Calu3 (cell line): ENCODE measurements around the gene TAS2R30. TPM values are rescaled to one million over a fixed set of nuclear protein-coding genes. Genes with fewer than 3 reads are reported as not detected.

ENCODE experiments used
- BruUV-seq: library from RNA; stranded (reverse); fragments of 400-500 nt; replicated peaks from 2 replicates; lab custom pipeline; 2021; lab: Mats Ljungman, UMichigan
- CTCF ChIA-PET: fragments of 300-600 bp; sonication (Branson Sonifier 250); formaldehyde crosslinking; loops from one replicate; lab custom pipeline; 2022; ENCODE audit warnings: antibody characterized with exemption; lab: Charles Lee
- DNase-seq: peaks from one replicate; pipeline ENCODE4 v3.0.0; 2022
- H3K27ac Mint-ChIP-seq: one replicate; pipeline ENCODE4 v1.8.0; 2022; ENCODE audit warnings: mixed read lengths; ENCODE audit not compliant: unreplicated experiment
- H3K27me3 Mint-ChIP-seq: one replicate; pipeline ENCODE4 v1.8.0; 2022; ENCODE audit warnings: mixed read lengths; ENCODE audit not compliant: unreplicated experiment
- H3K36me3 Mint-ChIP-seq: one replicate; pipeline ENCODE4 v1.8.0; 2022; ENCODE audit warnings: mild to moderate bottlenecking, moderate library complexity, mixed read lengths; ENCODE audit not compliant: insufficient read depth, unreplicated experiment
- H3K4me1 Mint-ChIP-seq: one replicate; pipeline ENCODE4 v1.8.0; 2022; ENCODE audit warnings: mild to moderate bottlenecking, low read depth, mixed read lengths; ENCODE audit not compliant: unreplicated experiment
- H3K4me3 Mint-ChIP-seq: one replicate; pipeline ENCODE4 v1.8.0; 2022; ENCODE audit warnings: mild to moderate bottlenecking, low read depth, moderate library complexity, mixed read lengths; ENCODE audit not compliant: unreplicated experiment
- H3K9me3 Mint-ChIP-seq: one replicate; pipeline ENCODE4 v1.8.0; 2022; ENCODE audit warnings: low read depth, mixed read lengths; ENCODE audit not compliant: unreplicated experiment
- intact Hi-C: fragments of 100-400 bp; cut with micrococcal nuclease; formaldehyde crosslinking; loops from one replicate; pipeline ENCODE4 v1.10.0; 2022; ENCODE audit not compliant: unreplicated experiment
- total RNA-seq: library from RNA; stranded (reverse); gene quantifications from 2 replicates; pipeline ENCODE4 v1.2.3, GENCODE V29; 2022
- TF ChIP-seq, protein P1 (sequence below): fragments of 200-600 bp; IDR thresholded peaks from one replicate; pipeline ENCODE4 v1.8.0; 2022; ENCODE audit warnings: antibody characterized with exemption; ENCODE audit not compliant: unreplicated experiment

TAS2R30 gene
- total RNA-seq, 1 experiment from 2014 or later, result 3.5 TPM

DNA sequence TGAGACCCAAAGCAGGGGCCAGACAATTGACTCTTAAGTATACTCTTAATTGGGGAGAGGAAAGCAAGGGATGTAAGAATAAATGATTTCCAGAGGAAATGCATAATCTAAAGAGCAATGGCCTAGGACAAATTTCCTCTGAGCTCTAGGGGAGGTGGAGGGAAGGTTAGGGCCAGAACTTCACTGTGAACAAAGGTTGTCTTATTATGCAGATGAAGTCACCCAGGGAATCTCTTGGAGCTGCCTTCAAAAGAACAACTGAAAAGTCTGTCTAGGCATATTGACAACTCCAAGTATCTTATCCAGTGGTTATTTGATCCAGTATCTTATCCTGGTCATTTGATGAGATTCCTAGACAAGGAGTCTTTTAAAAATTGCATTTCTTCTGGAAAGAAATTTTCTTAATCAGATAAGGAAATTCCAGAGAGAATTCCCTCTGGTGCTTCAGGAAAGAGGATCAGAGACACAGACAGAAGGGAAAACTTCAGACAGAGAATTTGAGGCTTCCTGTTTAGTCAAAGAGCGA lies 20.0 kb upstream of the TAS2R30 start:
- DNase-seq, result no peak
- no peaks in the 10 kb centered on the region for H3K27me3 Mint-ChIP-seq
- BruUV-seq, result no TSS peak
- TF ChIP-seq, protein P1, sequence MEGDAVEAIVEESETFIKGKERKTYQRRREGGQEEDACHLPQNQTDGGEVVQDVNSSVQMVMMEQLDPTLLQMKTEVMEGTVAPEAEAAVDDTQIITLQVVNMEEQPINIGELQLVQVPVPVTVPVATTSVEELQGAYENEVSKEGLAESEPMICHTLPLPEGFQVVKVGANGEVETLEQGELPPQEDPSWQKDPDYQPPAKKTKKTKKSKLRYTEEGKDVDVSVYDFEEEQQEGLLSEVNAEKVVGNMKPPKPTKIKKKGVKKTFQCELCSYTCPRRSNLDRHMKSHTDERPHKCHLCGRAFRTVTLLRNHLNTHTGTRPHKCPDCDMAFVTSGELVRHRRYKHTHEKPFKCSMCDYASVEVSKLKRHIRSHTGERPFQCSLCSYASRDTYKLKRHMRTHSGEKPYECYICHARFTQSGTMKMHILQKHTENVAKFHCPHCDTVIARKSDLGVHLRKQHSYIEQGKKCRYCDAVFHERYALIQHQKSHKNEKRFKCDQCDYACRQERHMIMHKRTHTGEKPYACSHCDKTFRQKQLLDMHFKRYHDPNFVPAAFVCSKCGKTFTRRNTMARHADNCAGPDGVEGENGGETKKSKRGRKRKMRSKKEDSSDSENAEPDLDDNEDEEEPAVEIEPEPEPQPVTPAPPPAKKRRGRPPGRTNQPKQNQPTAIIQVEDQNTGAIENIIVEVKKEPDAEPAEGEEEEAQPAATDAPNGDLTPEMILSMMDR, result no peak
- intact Hi-C loops, result no loop called here
- H3K9me3 Mint-ChIP-seq, result peaks cover 2% of the 10 kb centered on the region
- CTCF ChIA-PET, result no interaction called here
- no peak overlapping the region for H3K27ac Mint-ChIP-seq
- H3K36me3 Mint-ChIP-seq, result peaks cover 6% of the 10 kb centered on the region
- no peaks in the 10 kb centered on the region for H3K4me1 Mint-ChIP-seq
- H3K4me3 Mint-ChIP-seq, result no peak overlapping the region

DNA sequence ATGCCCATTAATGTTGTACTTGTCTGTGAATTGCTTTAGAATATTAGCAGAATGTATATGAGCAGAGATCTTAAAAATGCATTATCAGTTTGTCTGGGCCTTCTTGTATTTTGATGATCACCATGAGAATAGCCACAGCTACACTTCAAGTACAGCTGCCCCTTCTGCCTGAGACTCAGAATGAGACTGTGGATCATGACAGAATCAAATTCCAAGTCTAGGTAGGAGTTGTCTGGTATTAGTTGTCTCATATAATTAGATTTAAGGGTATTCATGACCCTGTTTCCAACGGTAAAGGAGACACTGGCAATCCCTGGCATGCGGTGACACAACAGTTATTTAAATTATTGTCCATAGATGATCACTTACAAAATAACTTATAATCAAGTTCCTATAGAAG lies 18.3 kb upstream of the TAS2R30 start:
- CTCF ChIA-PET, result no interaction called here
- H3K9me3 Mint-ChIP-seq, result peaks cover 2% of the 10 kb centered on the region
- DNase-seq, result no peak
- H3K4me1 Mint-ChIP-seq, result no peaks in the 10 kb centered on the region
- no peak overlapping the region for H3K27ac Mint-ChIP-seq
- TF ChIP-seq, protein P1, result no peak
- H3K4me3 Mint-ChIP-seq, result no peak overlapping the region
- no TSS peak for BruUV-seq
- peaks cover 6% of the 10 kb centered on the region for H3K36me3 Mint-ChIP-seq
- intact Hi-C loops, result no loop called here
- H3K27me3 Mint-ChIP-seq, result no peaks in the 10 kb centered on the region

DNA sequence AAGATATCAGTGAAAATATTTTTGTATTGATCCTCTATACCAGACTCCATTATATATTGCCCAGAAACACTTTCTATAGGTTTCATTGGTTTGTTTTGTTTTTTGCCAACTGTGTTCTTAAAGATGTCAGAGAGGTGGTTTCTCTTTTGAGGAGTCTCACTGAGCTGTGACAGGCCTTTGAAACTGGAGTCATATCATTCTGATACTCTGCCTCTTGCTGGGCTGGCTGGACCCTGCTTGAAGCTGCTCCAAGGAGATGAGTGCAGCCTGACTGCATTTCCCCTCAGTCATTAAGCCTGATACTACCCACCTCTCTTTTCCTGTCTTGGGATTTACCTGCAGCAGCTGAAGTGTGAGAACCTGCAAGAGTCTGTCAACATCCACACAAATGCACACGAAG lies 16.4 kb upstream of the TAS2R30 start:
- H3K27me3 Mint-ChIP-seq, result no peaks in the 10 kb centered on the region
- peaks cover 6% of the 10 kb centered on the region for H3K36me3 Mint-ChIP-seq
- intact Hi-C loops, result no loop called here
- no peak overlapping the region for H3K27ac Mint-ChIP-seq
- TF ChIP-seq, protein P1, result no peak
- H3K4me3 Mint-ChIP-seq, result no peak overlapping the region
- no TSS peak for BruUV-seq
- H3K4me1 Mint-ChIP-seq, result no peaks in the 10 kb centered on the region
- DNase-seq, result no peak
- CTCF ChIA-PET, result interaction anchor here (0.7 kb wide), 1 partner anchor 149 kb away, joined by 3 read pairs; no protein-coding TSS in a partner anchor
- H3K9me3 Mint-ChIP-seq, result no peaks in the 10 kb centered on the region

DNA sequence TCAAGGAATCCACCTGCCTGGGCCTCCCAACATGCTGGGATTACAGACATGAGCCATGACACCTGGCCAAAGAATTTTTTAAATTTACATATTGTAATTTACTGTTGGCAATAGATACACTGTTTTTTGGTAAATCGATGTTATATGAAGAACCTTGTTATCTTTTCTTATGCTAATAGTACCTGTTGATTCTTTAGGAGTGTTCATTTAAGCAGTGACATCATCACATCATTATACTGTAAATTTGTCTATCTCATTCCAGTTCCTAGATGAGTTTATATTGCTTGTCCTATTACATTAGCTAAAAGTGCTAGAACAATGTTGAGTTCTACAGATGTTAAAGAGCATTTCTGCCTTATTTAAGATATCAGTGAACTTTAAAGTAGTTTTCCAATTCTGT lies 13.0 kb upstream of the TAS2R30 start:
- H3K4me1 Mint-ChIP-seq, result no peaks in the 10 kb centered on the region
- no TSS peak for BruUV-seq
- peaks cover 4% of the 10 kb centered on the region for H3K9me3 Mint-ChIP-seq
- no peak overlapping the region for H3K4me3 Mint-ChIP-seq
- intact Hi-C loops, result no loop called here
- TF ChIP-seq, protein P1, result no peak
- H3K27me3 Mint-ChIP-seq, result no peaks in the 10 kb centered on the region
- CTCF ChIA-PET, result no interaction called here
- DNase-seq, result no peak
- no peak overlapping the region for H3K27ac Mint-ChIP-seq
- H3K36me3 Mint-ChIP-seq, result peaks cover 9% of the 10 kb centered on the region
